Suppressor macrophage treated with lipopolysaccharide for 4 hours (primary cell): Measurements from ENCODE around the gene EVX1.

Experiments
- DNase-seq: peaks from one replicate; pipeline ENCODE4 v3.0.0-alpha.2; 2020

Gene EVX1

GRCh38 chr7:27250557-27251070, 8.0 kb downstream of the EVX1 start:
- DNase-seq, result no peak

GRCh38 chr7:27251136-27251651, 8.6 kb downstream of the EVX1 start:
- DNase-seq, result no peak

- no peak for DNase-seq
Measured at GRCh38 chr7:27251652-27252590, 9.3 kb downstream of the EVX1 start.

GRCh38 chr7:27254625-27255024, 12.0 kb downstream of the EVX1 start:
- no peak for DNase-seq

- no peak for DNase-seq
Measured at GRCh38 chr7:27260211-27260610, 17.6 kb downstream of the EVX1 start.

GRCh38 chr7:27262121-27262520, 19.5 kb downstream of the EVX1 start:
- DNase-seq, result no peak

GRCh38 chr7:27263781-27264180, 21.2 kb downstream of the EVX1 start:
- DNase-seq, result no peak

- no peak for DNase-seq
Measured at GRCh38 chr7:27269455-27269854, 26.9 kb downstream of the EVX1 start.

- DNase-seq, result no peak
Measured at GRCh38 chr7:27271384-27271783, 28.8 kb downstream of the EVX1 start.

GRCh38 chr7:27277628-27278027, 35.0 kb downstream of the EVX1 start:
- no peak for DNase-seq

- DNase-seq, result no peak
Measured at GRCh38 chr7:27283558-27283957, 41.0 kb downstream of the EVX1 start.

GRCh38 chr7:27295236-27295635, 52.6 kb downstream of the EVX1 start:
- no peak for DNase-seq

- DNase-seq, result no peak
Measured at GRCh38 chr7:27297356-27297755, 54.8 kb downstream of the EVX1 start.
